SK-N-SH (cell line): ENCODE data around the gene EFEMP2.

Source experiments
- FOXM1 ChIP-seq: IDR thresholded peaks from 2 replicates; pipeline ENCODE4 v1.4.0; 2012; ENCODE audit warnings: low read depth, mild to moderate bottlenecking
- JUND ChIP-seq: IDR thresholded peaks from 2 replicates; pipeline ENCODE4 v1.4.0; 2012
- RAD21 ChIP-seq: IDR thresholded peaks from 2 replicates; pipeline ENCODE4 v1.6.1; 2012; ENCODE audit warnings: mild to moderate bottlenecking, low read length
- RCOR1 ChIP-seq: fragments of 150-350 bp; IDR thresholded peaks from 2 replicates; pipeline ENCODE4 v1.6.1; 2017; ENCODE audit warnings: antibody characterized with exemption, low read length
- TCF12 ChIP-seq: IDR thresholded peaks from 2 replicates; pipeline ENCODE4 v1.4.0; 2012
- YY1 ChIP-seq: IDR thresholded peaks from 2 replicates; pipeline ENCODE4 v1.4.0; 2012; ENCODE audit warnings: low read depth, mild to moderate bottlenecking
- TF ChIP-seq, protein P1 (sequence below): fragments of 200-600 bp; sonication (generic); IDR thresholded peaks from 2 replicates; pipeline ENCODE4 v1.6.1; 2017; ENCODE audit warnings: antibody characterized with exemption, mild to moderate bottlenecking, moderate library complexity
- TF ChIP-seq, protein P2 (sequence below): fragments of 150-350 bp; IDR thresholded peaks from 2 replicates; pipeline ENCODE4 v1.6.1; 2017; ENCODE audit warnings: antibody characterized with exemption, low read length, low read depth, borderline replicate concordance

DNA sequence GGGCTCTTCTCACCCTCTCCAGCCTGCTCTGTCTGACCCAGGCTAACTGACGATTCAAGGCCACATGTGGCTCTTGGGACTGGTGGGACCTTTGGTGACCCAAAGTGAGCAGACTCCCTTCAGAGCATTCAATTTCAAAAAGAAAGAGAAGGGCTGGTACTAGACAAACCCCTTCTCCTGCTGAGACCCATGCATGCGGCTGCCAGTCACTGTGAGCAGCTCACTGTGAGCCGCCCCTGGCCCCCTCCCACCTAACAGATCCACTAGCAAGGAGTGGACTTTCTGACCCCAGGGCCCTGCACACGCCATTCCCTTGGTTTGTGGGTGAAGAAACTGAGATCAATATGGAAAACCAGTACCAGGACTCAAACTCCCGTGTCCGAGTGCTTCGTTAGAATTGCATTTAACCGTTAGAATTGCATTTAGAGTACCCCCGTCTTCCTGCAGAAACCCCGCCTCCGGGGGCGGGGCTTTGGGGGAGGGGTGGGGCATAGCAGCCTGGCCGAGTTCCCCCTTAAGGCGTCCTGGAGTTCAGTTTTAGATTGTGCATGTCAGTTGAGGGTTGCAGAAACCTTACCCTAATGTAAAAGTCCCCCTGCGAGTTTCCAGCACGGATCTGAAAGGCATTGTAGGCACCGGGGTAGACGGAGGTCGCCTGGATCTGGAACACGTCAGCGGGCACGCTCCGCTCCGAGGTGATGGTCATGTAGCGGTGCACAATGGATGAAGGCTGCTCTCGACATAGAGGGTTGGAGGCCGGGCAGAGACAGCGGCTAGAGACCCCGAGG is 5.1 kb downstream of the EFEMP2 start:
- TF ChIP-seq, protein P1, sequence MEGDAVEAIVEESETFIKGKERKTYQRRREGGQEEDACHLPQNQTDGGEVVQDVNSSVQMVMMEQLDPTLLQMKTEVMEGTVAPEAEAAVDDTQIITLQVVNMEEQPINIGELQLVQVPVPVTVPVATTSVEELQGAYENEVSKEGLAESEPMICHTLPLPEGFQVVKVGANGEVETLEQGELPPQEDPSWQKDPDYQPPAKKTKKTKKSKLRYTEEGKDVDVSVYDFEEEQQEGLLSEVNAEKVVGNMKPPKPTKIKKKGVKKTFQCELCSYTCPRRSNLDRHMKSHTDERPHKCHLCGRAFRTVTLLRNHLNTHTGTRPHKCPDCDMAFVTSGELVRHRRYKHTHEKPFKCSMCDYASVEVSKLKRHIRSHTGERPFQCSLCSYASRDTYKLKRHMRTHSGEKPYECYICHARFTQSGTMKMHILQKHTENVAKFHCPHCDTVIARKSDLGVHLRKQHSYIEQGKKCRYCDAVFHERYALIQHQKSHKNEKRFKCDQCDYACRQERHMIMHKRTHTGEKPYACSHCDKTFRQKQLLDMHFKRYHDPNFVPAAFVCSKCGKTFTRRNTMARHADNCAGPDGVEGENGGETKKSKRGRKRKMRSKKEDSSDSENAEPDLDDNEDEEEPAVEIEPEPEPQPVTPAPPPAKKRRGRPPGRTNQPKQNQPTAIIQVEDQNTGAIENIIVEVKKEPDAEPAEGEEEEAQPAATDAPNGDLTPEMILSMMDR, result no peak
- TF ChIP-seq RCOR1, result no peak
- TF ChIP-seq JUND, result no peak
- TF ChIP-seq RAD21, result no peak
- TF ChIP-seq, protein P2, sequence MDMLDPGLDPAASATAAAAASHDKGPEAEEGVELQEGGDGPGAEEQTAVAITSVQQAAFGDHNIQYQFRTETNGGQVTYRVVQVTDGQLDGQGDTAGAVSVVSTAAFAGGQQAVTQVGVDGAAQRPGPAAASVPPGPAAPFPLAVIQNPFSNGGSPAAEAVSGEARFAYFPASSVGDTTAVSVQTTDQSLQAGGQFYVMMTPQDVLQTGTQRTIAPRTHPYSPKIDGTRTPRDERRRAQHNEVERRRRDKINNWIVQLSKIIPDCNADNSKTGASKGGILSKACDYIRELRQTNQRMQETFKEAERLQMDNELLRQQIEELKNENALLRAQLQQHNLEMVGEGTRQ, result no peak
- TF ChIP-seq YY1, result no peak
- TF ChIP-seq TCF12, result no peak
- TF ChIP-seq FOXM1, result no peak
